GM12878 (cell line): ENCODE measurements around the gene DNAJA4.

Experiments used
- POLR2A ChIP-seq: IDR thresholded peaks from 2 replicates; pipeline ENCODE4 v1.6.1; 2011; ENCODE audit warnings: low read depth, mild to moderate bottlenecking, low read length
- POLR2AphosphoS5 ChIP-seq: IDR thresholded peaks from 2 replicates; pipeline ENCODE4 v1.6.1; 2011; ENCODE audit warnings: mild to moderate bottlenecking, low read length, inconsistent platforms
- SUZ12 ChIP-seq: fragments of 200-600 bp; sonication (generic); IDR thresholded peaks from one replicate; pipeline ENCODE4 v1.6.1; 2018; ENCODE audit warnings: antibody characterized with exemption, mild to moderate bottlenecking; ENCODE audit not compliant: unreplicated experiment
- TF ChIP-seq, protein P1 (sequence below): IDR thresholded peaks from 2 replicates; pipeline ENCODE4 v1.6.1; 2011; ENCODE audit warnings: borderline replicate concordance, low read depth, mild to moderate bottlenecking, moderate library complexity, mixed read lengths, low read length; ENCODE audit not compliant: insufficient read depth; ENCODE audit errors: extremely low read length
- TF ChIP-seq, protein P2 (sequence below), 3 experiments: IDR thresholded peaks in 2 of 3; conservative IDR thresholded peaks in 1 of 3; 2 replicates each; pipeline ENCODE4 v1.5.1; 2011; ENCODE audit warnings: low read depth in 3 of 3, low read length in 3 of 3, mild to moderate bottlenecking in 3 of 3, control low read depth in 2 of 3, moderate library complexity in 2 of 3, inconsistent platforms in 1 of 3, mixed read lengths in 1 of 3; ENCODE audit not compliant: control insufficient read depth in 2 of 3, insufficient read depth in 1 of 3; ENCODE audit errors: extremely low read depth in 1 of 3

DNA sequence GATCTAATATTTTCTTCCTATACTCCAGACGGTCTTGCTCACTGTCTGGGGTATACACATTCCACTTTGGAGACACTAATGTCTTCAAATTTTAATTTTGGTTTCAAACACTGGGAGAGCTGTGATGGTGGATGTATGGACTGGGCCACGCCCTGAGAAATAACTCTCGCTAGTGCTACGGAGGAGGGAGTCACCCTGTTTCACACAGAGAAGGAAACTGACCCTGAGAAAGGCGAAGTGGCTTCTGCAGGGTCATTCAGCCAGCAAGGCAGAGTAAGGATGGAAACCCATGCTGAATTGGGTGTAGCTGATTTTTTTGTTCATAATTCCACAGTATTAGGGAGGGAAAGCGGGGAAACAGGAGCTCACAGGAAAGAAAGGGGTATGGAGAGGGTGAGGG lies 43.6 kb downstream of the DNAJA4 start:
- TF ChIP-seq, protein P1, sequence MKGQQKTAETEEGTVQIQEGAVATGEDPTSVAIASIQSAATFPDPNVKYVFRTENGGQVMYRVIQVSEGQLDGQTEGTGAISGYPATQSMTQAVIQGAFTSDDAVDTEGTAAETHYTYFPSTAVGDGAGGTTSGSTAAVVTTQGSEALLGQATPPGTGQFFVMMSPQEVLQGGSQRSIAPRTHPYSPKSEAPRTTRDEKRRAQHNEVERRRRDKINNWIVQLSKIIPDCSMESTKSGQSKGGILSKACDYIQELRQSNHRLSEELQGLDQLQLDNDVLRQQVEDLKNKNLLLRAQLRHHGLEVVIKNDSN, result no peak
- no peak for TF ChIP-seq POLR2A
- no peak for TF ChIP-seq POLR2AphosphoS5
- TF ChIP-seq, protein P2, sequence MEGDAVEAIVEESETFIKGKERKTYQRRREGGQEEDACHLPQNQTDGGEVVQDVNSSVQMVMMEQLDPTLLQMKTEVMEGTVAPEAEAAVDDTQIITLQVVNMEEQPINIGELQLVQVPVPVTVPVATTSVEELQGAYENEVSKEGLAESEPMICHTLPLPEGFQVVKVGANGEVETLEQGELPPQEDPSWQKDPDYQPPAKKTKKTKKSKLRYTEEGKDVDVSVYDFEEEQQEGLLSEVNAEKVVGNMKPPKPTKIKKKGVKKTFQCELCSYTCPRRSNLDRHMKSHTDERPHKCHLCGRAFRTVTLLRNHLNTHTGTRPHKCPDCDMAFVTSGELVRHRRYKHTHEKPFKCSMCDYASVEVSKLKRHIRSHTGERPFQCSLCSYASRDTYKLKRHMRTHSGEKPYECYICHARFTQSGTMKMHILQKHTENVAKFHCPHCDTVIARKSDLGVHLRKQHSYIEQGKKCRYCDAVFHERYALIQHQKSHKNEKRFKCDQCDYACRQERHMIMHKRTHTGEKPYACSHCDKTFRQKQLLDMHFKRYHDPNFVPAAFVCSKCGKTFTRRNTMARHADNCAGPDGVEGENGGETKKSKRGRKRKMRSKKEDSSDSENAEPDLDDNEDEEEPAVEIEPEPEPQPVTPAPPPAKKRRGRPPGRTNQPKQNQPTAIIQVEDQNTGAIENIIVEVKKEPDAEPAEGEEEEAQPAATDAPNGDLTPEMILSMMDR (IDR thresholded peaks at IDR 0.05 in 2 of 3, conservative IDR thresholded peaks at IDR 0.05 in 1 of 3; ENCODE audit: control insufficient read depth in 2 of 3, extremely low read depth in 1 of 3, insufficient read depth in 1 of 3, low read depth in 3 of 3, low read length in 3 of 3), result no peak
- TF ChIP-seq SUZ12, result no peak
